Measurements from ENCODE around the gene SLC12A4. TPM values are rescaled to one million over a fixed set of nuclear protein-coding genes. Genes with fewer than 3 reads are reported as not detected.

The SLC12A4 gene
- total and polyA plus RNA-seq, 2 of the 13 experiments (the other 11 are each of a cell fraction or from before 2014, with no cell fraction given) = 65.1 to 84.3 TPM

DNA sequence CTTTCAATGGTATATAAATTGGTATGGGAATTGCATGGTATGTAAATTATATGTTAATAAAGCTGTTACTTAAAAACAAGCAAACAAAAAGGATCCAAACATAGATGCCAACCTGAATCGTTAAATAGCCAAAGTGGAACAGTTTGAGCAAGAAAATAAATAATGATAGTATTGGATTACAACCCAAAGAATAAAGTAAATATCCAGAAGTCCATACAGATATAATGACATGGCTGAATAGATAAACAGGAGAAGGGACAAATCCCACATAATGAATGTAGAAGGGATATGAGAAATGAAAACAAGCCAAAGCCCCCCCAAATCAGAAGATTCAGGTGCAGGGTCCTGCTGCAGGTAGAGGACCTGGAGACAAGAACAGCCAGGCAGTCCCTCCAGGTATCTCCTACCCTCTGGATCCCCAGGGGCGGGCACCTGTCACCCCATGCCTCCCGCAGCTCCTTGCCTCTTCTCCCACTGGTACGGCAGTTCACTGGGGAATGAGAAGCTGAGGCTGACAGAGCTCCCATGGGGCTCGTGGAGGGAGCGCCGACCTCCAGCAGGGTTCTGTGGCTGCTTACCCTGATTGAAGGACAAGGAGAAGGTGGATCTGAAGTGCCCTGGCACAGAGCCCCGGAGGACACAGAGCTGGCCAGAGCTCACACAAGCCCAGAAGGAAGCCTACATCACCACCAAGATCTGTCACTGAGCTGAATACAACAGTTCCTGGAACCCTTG lies 14.6 kb downstream of the SLC12A4 start:
- in situ Hi-C loops (cut with HindIII; ENCODE audit: extremely low pct_ligation_motif_present, low pct_unique_long_range_greater_than_20kb) = no loop called here
- H3K79me2 ChIP-seq (ENCODE audit: insufficient read depth, low read length) = no peaks in the 10 kb centered on the region
- intact Hi-C loops (cut with micrococcal nuclease; ENCODE audit: unreplicated experiment) = no loop called here
- no peak overlapping the region for H3K4me2 ChIP-seq (ENCODE audit: low read depth, low read length)
- H3K36me3 ChIP-seq (replicated peaks in 1 of 2; ENCODE audit: control insufficient read depth in 1 of 2, insufficient read depth in 2 of 2, low read length in 2 of 2) = peaks cover 51 to 77% of the 10 kb centered on the region in 2 experiments
- H3K4me3 ChIP-seq (replicated peaks in 1 of 3; ENCODE audit: insufficient read depth in 1 of 3, low read depth in 2 of 3, low read length in 3 of 3) = no peak overlapping the region
- peak overlapping the region; percentile 18 for H3K27ac ChIP-seq (ENCODE audit: extremely low read length, insufficient read depth, low read length)
- 0 out of 2 replicates have a peak, but pooled peaks have one; percentile 52 for TF ChIP-seq PAF1 (CRISPR knock-in tag; IDR thresholded peaks at IDR 0.05)
- 0 out of 2 replicates have a peak, but pooled peaks have one; percentile 23 for TF ChIP-seq RXRA (CRISPR knock-in tag; IDR thresholded peaks at IDR 0.05)
- no peak for TF ChIP-seq ZNF468 (CRISPR knock-in tag; IDR thresholded peaks at IDR 0.05)
- peak; percentile 60 for TF ChIP-seq AGO2 (optimal IDR thresholded peaks at IDR 0.05; ENCODE audit: low read depth, low read length)
- TF ChIP-seq NPAS2 (CRISPR knock-in tag; IDR thresholded peaks at IDR 0.05; ENCODE audit: borderline replicate concordance) = no peak
- no peak for TF ChIP-seq ZNF20 (CRISPR knock-in tag; IDR thresholded peaks at IDR 0.05)
- no peak overlapping the region for H3K9ac ChIP-seq (ENCODE audit: insufficient read depth, low read depth, low read length)
- BruUV-seq (replicated peaks) = no TSS peak
- H3K4me1 ChIP-seq (ENCODE audit: insufficient read depth, low read length) = peaks cover 17% of the 10 kb centered on the region
- 97% methylated on average over 8 of the region's 8 CpGs for WGBS (ENCODE audit: low lambda C conversion rate)
- no peak for ATAC-seq
- H3K27me3 ChIP-seq (ENCODE audit: control insufficient read depth in 1 of 2, insufficient read depth in 2 of 2, low read length in 2 of 2) = no peaks in the 10 kb centered on the region
- no peak overlapping the region for H2AFZ ChIP-seq (ENCODE audit: low read length)
- DNase-seq (ENCODE audit: low spot score) = no peak
- CTCF ChIA-PET (ENCODE audit: low intra/inter-chr PET ratio, low total read pairs) = no interaction called here
- H4K20me1 ChIP-seq (ENCODE audit: insufficient read depth, low read length) = no peaks in the 10 kb centered on the region; the same call in 1 of the 2 replicates
- no peak for FAIRE-seq
- H3K9me3 ChIP-seq (ENCODE audit: low read length) = no peaks in the 10 kb centered on the region
- POLR2A ChIA-PET = interaction anchor here (1.5 kb wide), 1 partner anchor 12 kb away, joined by 9 read pairs; no protein-coding TSS in a partner anchor

DNA sequence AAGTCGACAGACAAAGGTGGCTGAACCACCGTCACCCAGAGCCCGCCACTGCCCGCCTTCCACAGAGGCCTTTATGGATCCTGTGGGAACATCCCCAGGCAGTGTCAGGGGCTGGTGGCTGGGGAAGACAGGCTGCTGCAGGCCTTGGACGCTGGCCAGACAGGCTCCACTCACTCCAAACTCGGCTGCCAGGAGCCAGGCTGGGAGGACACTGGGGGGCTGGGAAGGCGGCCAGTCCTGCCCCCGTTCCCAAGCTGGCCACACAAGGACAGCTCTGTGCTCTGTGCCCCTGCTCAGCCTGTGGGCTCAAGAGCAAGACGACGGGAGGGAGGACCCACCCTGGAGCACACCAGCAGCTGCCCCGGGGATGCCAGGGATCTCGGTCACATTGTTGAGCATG lies 17.0 kb downstream of the SLC12A4 start:
- BruUV-seq (replicated peaks) = no TSS peak
- DNase-seq (ENCODE audit: low spot score) (no peak), FAIRE-seq (no peak), ATAC-seq (no peak)
- H3K27ac ChIP-seq (ENCODE audit: extremely low read length, insufficient read depth, low read length) = no peak overlapping the region
- 95% methylated on average over 10 of the region's 12 CpGs for WGBS (ENCODE audit: low lambda C conversion rate)
- no peak overlapping the region for H3K9ac ChIP-seq (ENCODE audit: insufficient read depth, low read depth, low read length)
- H3K36me3 ChIP-seq (replicated peaks in 1 of 2; ENCODE audit: control insufficient read depth in 1 of 2, insufficient read depth in 2 of 2, low read length in 2 of 2) = peaks cover 58 to 85% of the 10 kb centered on the region in 2 experiments
- H2AFZ ChIP-seq (ENCODE audit: low read length) = no peak overlapping the region
- in situ Hi-C loops (cut with HindIII; ENCODE audit: extremely low pct_ligation_motif_present, low pct_unique_long_range_greater_than_20kb) (no loop called here), intact Hi-C loops (cut with micrococcal nuclease; ENCODE audit: unreplicated experiment) (no loop called here)
- H3K4me2 ChIP-seq (ENCODE audit: low read depth, low read length) = no peak overlapping the region
- no peak overlapping the region for H3K4me3 ChIP-seq (replicated peaks in 1 of 3; ENCODE audit: insufficient read depth in 1 of 3, low read depth in 2 of 3, low read length in 3 of 3)
- H3K9me3 ChIP-seq (ENCODE audit: low read length) = no peaks in the 10 kb centered on the region
- no peaks in the 10 kb centered on the region for H3K79me2 ChIP-seq (ENCODE audit: insufficient read depth, low read length)
- CTCF ChIA-PET (ENCODE audit: low intra/inter-chr PET ratio, low total read pairs) = no interaction called here
- no peaks in the 10 kb centered on the region; the same call in 1 of the 2 replicates for H4K20me1 ChIP-seq (ENCODE audit: insufficient read depth, low read length)
- POLR2A ChIA-PET = interaction anchor here (13.6 kb wide), 1 partner anchor 13 kb away, joined by 226 read pairs; the partner anchor contains the start of gene SLC12A4
- no peaks in the 10 kb centered on the region for H3K27me3 ChIP-seq (ENCODE audit: control insufficient read depth in 1 of 2, insufficient read depth in 2 of 2, low read length in 2 of 2)
- peaks cover 17% of the 10 kb centered on the region for H3K4me1 ChIP-seq (ENCODE audit: insufficient read depth, low read length)
- peak; percentile 53; the same call in 1 of the 2 replicates for TF ChIP-seq ZNF430 (CRISPR knock-in tag; IDR thresholded peaks at IDR 0.05)
- TF ChIP-seq SKI (IDR thresholded peaks at IDR 0.05; ENCODE audit: partially characterized antibody) = no peak
- TF ChIP-seq, protein P1, sequence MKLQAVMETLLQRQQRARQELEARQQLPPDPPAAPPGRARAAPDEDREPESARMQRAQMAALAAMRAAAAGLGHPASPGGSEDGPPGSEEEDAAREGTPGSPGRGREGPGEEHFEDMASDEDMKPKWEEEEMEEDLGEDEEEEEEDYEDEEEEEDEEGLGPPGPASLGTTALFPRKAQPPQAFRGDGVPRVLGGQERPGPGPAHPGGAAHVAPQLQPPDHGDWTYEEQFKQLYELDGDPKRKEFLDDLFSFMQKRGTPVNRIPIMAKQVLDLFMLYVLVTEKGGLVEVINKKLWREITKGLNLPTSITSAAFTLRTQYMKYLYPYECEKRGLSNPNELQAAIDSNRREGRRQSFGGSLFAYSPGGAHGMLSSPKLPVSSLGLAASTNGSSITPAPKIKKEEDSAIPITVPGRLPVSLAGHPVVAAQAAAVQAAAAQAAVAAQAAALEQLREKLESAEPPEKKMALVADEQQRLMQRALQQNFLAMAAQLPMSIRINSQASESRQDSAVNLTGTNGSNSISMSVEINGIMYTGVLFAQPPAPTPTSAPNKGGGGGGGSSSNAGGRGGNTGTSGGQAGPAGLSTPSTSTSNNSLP (IDR thresholded peaks at IDR 0.05; ENCODE audit: low read depth, low read length) = no peak
- TF ChIP-seq ZNF343 (CRISPR knock-in tag; IDR thresholded peaks at IDR 0.05) = no peak
- TF ChIP-seq ELF1 (CRISPR knock-in tag; IDR thresholded peaks at IDR 0.05) = no peak
- no peak for TF ChIP-seq ZNF446 (CRISPR knock-in tag; IDR thresholded peaks at IDR 0.05)
- no peak for TF ChIP-seq ZNF776 (CRISPR knock-in tag; IDR thresholded peaks at IDR 0.05)
- peak; percentile 17 for TF ChIP-seq AGO1 (IDR thresholded peaks at IDR 0.05; ENCODE audit: low read depth, low read length, poor library complexity, severe bottlenecking)
- TF ChIP-seq, protein P2, sequence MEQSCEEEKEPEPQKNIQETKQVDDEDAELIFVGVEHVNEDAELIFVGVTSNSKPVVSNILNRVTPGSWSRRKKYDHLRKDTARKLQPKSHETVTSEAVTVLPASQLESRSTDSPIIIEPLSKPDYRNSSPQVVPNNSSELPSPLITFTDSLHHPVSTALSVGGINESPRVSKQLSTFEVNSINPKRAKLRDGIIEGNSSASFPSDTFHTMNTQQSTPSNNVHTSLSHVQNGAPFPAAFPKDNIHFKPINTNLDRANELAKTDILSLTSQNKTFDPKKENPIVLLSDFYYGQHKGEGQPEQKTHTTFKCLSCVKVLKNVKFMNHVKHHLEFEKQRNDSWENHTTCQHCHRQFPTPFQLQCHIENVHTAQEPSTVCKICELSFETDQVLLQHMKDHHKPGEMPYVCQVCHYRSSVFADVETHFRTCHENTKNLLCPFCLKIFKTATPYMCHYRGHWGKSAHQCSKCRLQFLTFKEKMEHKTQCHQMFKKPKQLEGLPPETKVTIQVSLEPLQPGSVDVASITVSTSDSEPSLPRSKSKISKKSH (CRISPR knock-in tag; IDR thresholded peaks at IDR 0.05; ENCODE audit: borderline replicate concordance) = no peak
- TF ChIP-seq RBFOX2 (IDR thresholded peaks at IDR 0.05; ENCODE audit: low read depth, low read length) = peak; percentile 67
